AG20443 (cell line): Measurements from ENCODE around the gene NTM.

ENCODE experiments used
- DNase-seq: peaks from one replicate; pipeline ENCODE4 v3.0.0; 2012; ENCODE audit warnings: low spot score, mixed read lengths

The NTM gene

GRCh38 chr11:132114743-132115142 lies 744.3 kb downstream of the NTM start:
- no peak for DNase-seq

GRCh38 chr11:132115454-132115853 lies 745.0 kb downstream of the NTM start:
- no peak for DNase-seq

GRCh38 chr11:132116516-132116915 lies 746.1 kb downstream of the NTM start:
- no peak for DNase-seq

- DNase-seq = no peak
These were observed 748.2 kb downstream of the NTM start for GRCh38 chr11:132118661-132119060.

GRCh38 chr11:132119573-132119972 lies 749.2 kb downstream of the NTM start:
- DNase-seq = no peak

GRCh38 chr11:132122735-132123134 lies 752.3 kb downstream of the NTM start:
- no peak for DNase-seq

- DNase-seq = no peak
These were observed 753.0 kb downstream of the NTM start for GRCh38 chr11:132123449-132123848.

GRCh38 chr11:132123854-132124835 lies 753.7 kb downstream of the NTM start:
- no peak for DNase-seq

GRCh38 chr11:132125988-132126871 lies 755.8 kb downstream of the NTM start:
- DNase-seq = peak; percentile 55

- peak; percentile 91 for DNase-seq
These were observed 756.8 kb downstream of the NTM start for GRCh38 chr11:132126973-132127899.

- DNase-seq = no peak
These were observed 757.5 kb downstream of the NTM start for GRCh38 chr11:132127900-132128288.

GRCh38 chr11:132131047-132131446 lies 760.6 kb downstream of the NTM start:
- no peak for DNase-seq

GRCh38 chr11:132131961-132132360 lies 761.5 kb downstream of the NTM start:
- no peak for DNase-seq

- DNase-seq = no peak
These were observed 763.9 kb downstream of the NTM start for GRCh38 chr11:132134322-132134721.

- no peak for DNase-seq
These were observed 767.0 kb downstream of the NTM start for GRCh38 chr11:132137289-132137980.

GRCh38 chr11:132137981-132138313 lies 767.5 kb downstream of the NTM start:
- DNase-seq = no peak

- no peak for DNase-seq
These were observed 768.8 kb downstream of the NTM start for GRCh38 chr11:132139181-132139580.

GRCh38 chr11:132140056-132140455 lies 769.6 kb downstream of the NTM start:
- DNase-seq = no peak

- no peak for DNase-seq
These were observed 771.7 kb downstream of the NTM start for GRCh38 chr11:132142121-132142520.

GRCh38 chr11:132142554-132142953 lies 772.1 kb downstream of the NTM start:
- no peak for DNase-seq

GRCh38 chr11:132147464-132147863 lies 777.0 kb downstream of the NTM start:
- DNase-seq = no peak
